Frontal cortex (tissue), 4 donors: ENCODE measurements around the gene HOXA1. TPM values are rescaled to one million over a fixed set of nuclear protein-coding genes. Genes with fewer than 3 reads are reported as not detected.

Source experiments
- DNase-seq, 2 donors: peaks; one replicate each; pipeline ENCODE4 v3.0.0; 2012; ENCODE audit warnings: low spot score in 2 of 2
- FAIRE-seq: peaks from 2 replicates; lab custom pipeline; 2012; peaks lifted over from hg19 to GRCh38; lab: Jason Lieb, UNC
- total RNA-seq: library from RNA; depleted of rRNA; stranded (reverse); fragments of >200 nt; gene quantifications from one replicate; pipeline ENCODE4 v1.2.3, GENCODE V29; 2014
- donor health status: control.
- donor health status: control.
- donor health status: control.

Gene HOXA1
- total RNA-seq, 1 donor from 2014 or later: not detected

- FAIRE-seq (no peak), DNase-seq (no peak)
Observed at GRCh38 chr7:27118580-27118979, 22.8 kb upstream of the HOXA1 start.

- DNase-seq: no peak
- FAIRE-seq: no peak
Observed at GRCh38 chr7:27117887-27118491, 22.2 kb upstream of the HOXA1 start.

- DNase-seq (no peak), FAIRE-seq (no peak)
Observed at GRCh38 chr7:27116962-27117886, 21.4 kb upstream of the HOXA1 start.

GRCh38 chr7:27116031-27116961 is 20.5 kb upstream of the HOXA1 start:
- no peak for FAIRE-seq
- DNase-seq: no peak

GRCh38 chr7:27115221-27116026 is 19.6 kb upstream of the HOXA1 start:
- no peak for FAIRE-seq

GRCh38 chr7:27114881-27115220 is 19.1 kb upstream of the HOXA1 start:
- DNase-seq (no peak), FAIRE-seq (no peak)

More at GRCh38 chr7:27115221-27116026, 19.6 kb upstream of the HOXA1 start:
- no peak for DNase-seq

- DNase-seq (no peak), FAIRE-seq (no peak)
Observed at GRCh38 chr7:27113991-27114769, 18.4 kb upstream of the HOXA1 start.

GRCh38 chr7:27112955-27113949 is 17.5 kb upstream of the HOXA1 start:
- no peak for FAIRE-seq
- no peak for DNase-seq

GRCh38 chr7:27112361-27112760 is 16.6 kb upstream of the HOXA1 start:
- DNase-seq: no peak

GRCh38 chr7:27111751-27112277 is 16.0 kb upstream of the HOXA1 start:
- DNase-seq (no peak), FAIRE-seq (no peak)

More at GRCh38 chr7:27112361-27112760, 16.6 kb upstream of the HOXA1 start:
- FAIRE-seq: no peak

- DNase-seq: no peak
- no peak for FAIRE-seq
Observed at GRCh38 chr7:27111042-27111750, 15.4 kb upstream of the HOXA1 start.

- no peak for DNase-seq
- no peak for FAIRE-seq
Observed at GRCh38 chr7:27110186-27111031, 14.6 kb upstream of the HOXA1 start.

GRCh38 chr7:27109466-27110185 is 13.8 kb upstream of the HOXA1 start:
- no peak for DNase-seq
- FAIRE-seq: no peak

- FAIRE-seq (no peak), DNase-seq (no peak)
Observed at GRCh38 chr7:27108390-27109127, 12.8 kb upstream of the HOXA1 start.
